SU-DHL-6 (cell line): ENCODE results near the gene ZDHHC17.

ENCODE experiments used
- CTCF ChIP-seq: fragments of 200-600 bp; sonication (generic); IDR thresholded peaks from one replicate; pipeline ENCODE4 v1.5.1; 2017; ENCODE audit warnings: antibody characterized with exemption, mild to moderate bottlenecking, low read length, moderate library complexity; ENCODE audit not compliant: insufficient read depth, poor library complexity, severe bottlenecking
- EZH2phosphoT487 ChIP-seq: fragments of 200-600 bp; sonication (generic), shearing (Covaris generic); conservative IDR thresholded peaks from 2 replicates; pipeline ENCODE4 v1.6.1; 2018; ENCODE audit warnings: mild to moderate bottlenecking, antibody characterized with exemption, low read length, moderate library complexity, mixed read lengths

GRCh38 chr12:76739896-76740295 is 24.0 kb upstream of the ZDHHC17 start:
- TF ChIP-seq CTCF (no peak), EZH2phosphoT487 (no peak)
